Measurements from ENCODE around the gene SDHAF2. TPM values are rescaled to one million over a fixed set of nuclear protein-coding genes. Genes with fewer than 3 reads are reported as not detected.

The SDHAF2 gene
- total and polyA plus RNA-seq, 9 of the 15 experiments (the other 6 are each of a cell fraction or from before 2014, with no cell fraction given): 21.2 to 144 (median 40.4) TPM

DNA sequence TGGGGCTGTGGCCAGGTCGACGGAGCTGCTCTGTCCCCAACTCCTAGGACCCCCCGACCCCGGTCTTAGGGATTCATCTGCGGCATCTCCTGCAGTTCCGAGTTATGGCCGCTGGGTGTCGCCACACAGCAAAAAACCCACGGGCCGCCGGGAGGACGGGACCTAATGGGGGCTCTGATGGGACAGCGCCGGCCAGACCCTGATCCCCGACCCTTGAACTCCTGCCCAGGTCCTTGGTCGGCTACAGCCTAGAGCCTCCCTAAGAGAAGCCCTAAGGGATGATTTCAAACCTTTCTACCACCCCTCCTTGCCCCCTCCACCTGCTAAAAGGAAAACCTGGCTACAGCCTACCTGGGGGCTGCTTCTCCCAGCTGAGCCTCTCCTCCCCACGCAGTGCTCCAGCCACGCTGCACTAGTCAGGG lies 47.8 kb downstream of the SDHAF2 start:
- ATAC-seq: peak; percentile 59
- BruUV-seq (replicated peaks): no TSS peak
- Histone ChIP-seq H3K79me2 (ENCODE audit: control insufficient read depth, insufficient read depth, low read length) (no peaks in the 10 kb centered on the region), H3K4me3 (no peak overlapping the region), H4K20me1 (replicated peaks; ENCODE audit: control insufficient read depth, insufficient read depth, low read length) (peaks cover 9% of the 10 kb centered on the region; the same call in 1 of the 2 replicates), H3K27me3 (ENCODE audit: control insufficient read depth in 2 of 2, insufficient read depth in 2 of 2, low read length in 2 of 2) (peaks cover 11 to 33% of the 10 kb centered on the region in 2 experiments; a peak in 4 of 5 replicates), H3K9me1 (ENCODE audit: control insufficient read depth, insufficient read depth, low read length) (no peaks in the 10 kb centered on the region), H3K9ac (ENCODE audit: insufficient read depth in 1 of 2, low read depth in 2 of 2, low read length in 2 of 2) (no peak overlapping the region), H3K4me1 (replicated peaks in 1 of 2; ENCODE audit: control insufficient read depth in 2 of 2, insufficient read depth in 2 of 2, low read length in 2 of 2) (peaks cover 0 to 26% of the 10 kb centered on the region in 2 experiments; a peak in 3 of 5 replicates), H3K9me3 (replicated peaks; ENCODE audit: control insufficient read depth, insufficient read depth, low read depth, low read length) (no peaks in the 10 kb centered on the region), H3K27ac (ENCODE audit: extremely low read depth, low read depth, low read length) (no peak overlapping the region), H3K36me3 (ENCODE audit: control insufficient read depth, insufficient read depth, low read length) (no peaks in the 10 kb centered on the region), H3K4me2 (ENCODE audit: insufficient read depth, low read length) (no peak overlapping the region), H2AFZ (ENCODE audit: low read depth, low read length) (no peak overlapping the region)
- peak; percentile 70 for FAIRE-seq
- POLR2A ChIA-PET: no interaction called here
- in situ Hi-C loops (cut with MboI) (no loop called here), intact Hi-C loops (cut with micrococcal nuclease) (loop anchor here (1.0 to 2.0 kb wide), 2 partner anchors 40 to 161 kb away; no protein-coding TSS in a partner anchor)
- 0% methylated on average over 15 of the region's 18 CpGs for WGBS (ENCODE audit: insufficient coverage, low coverage, missing lambda C conversion rate)
- peak; percentile 65 to 82 (median 78) for DNase-seq (ENCODE audit: extremely low read depth in 1 of 4, low spot score in 3 of 4)
- CTCF ChIA-PET (ENCODE audit: low intra/inter-chr PET ratio): interaction anchor here (0.5 to 2.2 kb wide), 4 partner anchors 39 to 204 kb away, joined by 4 to 23 read pairs (median 4); partner anchors contain the start of gene SYT7
- TF ChIP-seq, protein P1, sequence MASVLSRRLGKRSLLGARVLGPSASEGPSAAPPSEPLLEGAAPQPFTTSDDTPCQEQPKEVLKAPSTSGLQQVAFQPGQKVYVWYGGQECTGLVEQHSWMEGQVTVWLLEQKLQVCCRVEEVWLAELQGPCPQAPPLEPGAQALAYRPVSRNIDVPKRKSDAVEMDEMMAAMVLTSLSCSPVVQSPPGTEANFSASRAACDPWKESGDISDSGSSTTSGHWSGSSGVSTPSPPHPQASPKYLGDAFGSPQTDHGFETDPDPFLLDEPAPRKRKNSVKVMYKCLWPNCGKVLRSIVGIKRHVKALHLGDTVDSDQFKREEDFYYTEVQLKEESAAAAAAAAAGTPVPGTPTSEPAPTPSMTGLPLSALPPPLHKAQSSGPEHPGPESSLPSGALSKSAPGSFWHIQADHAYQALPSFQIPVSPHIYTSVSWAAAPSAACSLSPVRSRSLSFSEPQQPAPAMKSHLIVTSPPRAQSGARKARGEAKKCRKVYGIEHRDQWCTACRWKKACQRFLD (CRISPR knock-in tag; IDR thresholded peaks at IDR 0.05): no peak
- TF ChIP-seq MTA1 (IDR thresholded peaks at IDR 0.05; ENCODE audit: borderline replicate concordance) (no peak), HDAC2 (IDR thresholded peaks at IDR 0.05) (no peak), KAT7 (CRISPR knock-in tag; IDR thresholded peaks at IDR 0.05; ENCODE audit: borderline replicate concordance) (no peak), PHF20 (IDR thresholded peaks at IDR 0.05; ENCODE audit: partially characterized antibody) (no peak), ZSCAN32 (CRISPR knock-in tag; IDR thresholded peaks at IDR 0.05) (no peak), SMC3 (conservative IDR thresholded peaks at IDR 0.05; ENCODE audit: insufficient read depth, low read depth, low read length) (peak; percentile 88), ZNF133 (CRISPR knock-in tag; IDR thresholded peaks at IDR 0.05) (no peak), ZFPM2 (CRISPR knock-in tag; IDR thresholded peaks at IDR 0.05) (no peak), ZNF696 (CRISPR knock-in tag; conservative IDR thresholded peaks at IDR 0.05) (no peak), POLR3G (IDR thresholded peaks at IDR 0.05; ENCODE audit: extremely low read depth, insufficient read length, insufficient replicate concordance) (no peak), TGIF2 (CRISPR knock-in tag; IDR thresholded peaks at IDR 0.05) (no peak), MYNN (IDR thresholded peaks at IDR 0.05) (no peak), MYNN (CRISPR knock-in tag; IDR thresholded peaks at IDR 0.05) (no peak), SETDB1 (IDR thresholded peaks at IDR 0.05; ENCODE audit: low read length) (no peak), STAT5B (CRISPR knock-in tag; IDR thresholded peaks at IDR 0.05) (no peak), CC2D1A (IDR thresholded peaks at IDR 0.05) (0 out of 2 replicates have a peak, but pooled peaks have one; percentile 42), BHLHE40 (IDR thresholded peaks at IDR 0.05; ENCODE audit: low read length) (0 out of 2 replicates have a peak, but pooled peaks have one; percentile 22), MCM3 (IDR thresholded peaks at IDR 0.05) (no peak), HDAC3 (IDR thresholded peaks at IDR 0.05; ENCODE audit: borderline replicate concordance, partially characterized antibody) (no peak), PTRF (tag; IDR thresholded peaks at IDR 0.05) (no peak), CREB1 (IDR thresholded peaks at IDR 0.05) (no peak), CREB1 (CRISPR knock-in tag; IDR thresholded peaks at IDR 0.05) (no peak)
- TF ChIP-seq, protein P2, sequence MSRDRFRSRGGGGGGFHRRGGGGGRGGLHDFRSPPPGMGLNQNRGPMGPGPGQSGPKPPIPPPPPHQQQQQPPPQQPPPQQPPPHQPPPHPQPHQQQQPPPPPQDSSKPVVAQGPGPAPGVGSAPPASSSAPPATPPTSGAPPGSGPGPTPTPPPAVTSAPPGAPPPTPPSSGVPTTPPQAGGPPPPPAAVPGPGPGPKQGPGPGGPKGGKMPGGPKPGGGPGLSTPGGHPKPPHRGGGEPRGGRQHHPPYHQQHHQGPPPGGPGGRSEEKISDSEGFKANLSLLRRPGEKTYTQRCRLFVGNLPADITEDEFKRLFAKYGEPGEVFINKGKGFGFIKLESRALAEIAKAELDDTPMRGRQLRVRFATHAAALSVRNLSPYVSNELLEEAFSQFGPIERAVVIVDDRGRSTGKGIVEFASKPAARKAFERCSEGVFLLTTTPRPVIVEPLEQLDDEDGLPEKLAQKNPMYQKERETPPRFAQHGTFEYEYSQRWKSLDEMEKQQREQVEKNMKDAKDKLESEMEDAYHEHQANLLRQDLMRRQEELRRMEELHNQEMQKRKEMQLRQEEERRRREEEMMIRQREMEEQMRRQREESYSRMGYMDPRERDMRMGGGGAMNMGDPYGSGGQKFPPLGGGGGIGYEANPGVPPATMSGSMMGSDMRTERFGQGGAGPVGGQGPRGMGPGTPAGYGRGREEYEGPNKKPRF (IDR thresholded peaks at IDR 0.05; ENCODE audit: low read depth, low read length): no peak
